GM10248 (cell line): ENCODE results near the gene RRP36.

Source experiments
- CTCF ChIA-PET: fragments of 300-600 bp; sonication (Branson Sonifier 250); formaldehyde crosslinking; extraction: SDS; loops from one replicate; lab custom pipeline; 2021; ENCODE audit warnings: antibody characterized with exemption; lab: Yijun Ruan, JAX
- POLR2A ChIA-PET: fragments of 350-650 bp; sonication (Branson Sonifier 250); formaldehyde crosslinking; extraction: SDS; loops from one replicate; lab custom pipeline; 2020; ENCODE audit warnings: antibody characterized with exemption; lab: Yijun Ruan, JAX
- DNase-seq: peaks from one replicate; pipeline ENCODE4 v3.0.0; 2012; ENCODE audit errors: extremely low spot score
- CTCF ChIP-seq: IDR thresholded peaks from 2 replicates; pipeline ENCODE4 v1.5.1; 2012; ENCODE audit warnings: mild to moderate bottlenecking, low read depth; ENCODE audit errors: extremely low read depth, missing control alignments, control extremely low read depth

RRP36 gene

GRCh38 chr6:43074847-43075669, 53.6 kb downstream of the RRP36 start:
- POLR2A ChIA-PET = no interaction called here
- CTCF ChIA-PET = interaction anchor here (0.8 to 2.1 kb wide), 2 partner anchors 9 to 68 kb away, joined by 3 to 4 read pairs; no protein-coding TSS in a partner anchor
- no peak for DNase-seq
- no peak for TF ChIP-seq CTCF

- CTCF ChIA-PET = interaction anchor here (2.2 kb wide), 1 partner anchor 68 kb away, joined by 8 read pairs; no protein-coding TSS in a partner anchor
- POLR2A ChIA-PET = interaction anchor here (0.6 kb wide), 1 partner anchor 11 kb away, joined by 4 read pairs; no protein-coding TSS in a partner anchor
- DNase-seq = no peak
- TF ChIP-seq CTCF = no peak
These were observed 54.4 kb downstream of the RRP36 start, which contains the start of gene PTK7 for GRCh38 chr6:43075670-43076463. Gene PTK7, plus strand, starts transcription at chr6:43076314. Its CDS starts 175 bp downstream, at chr6:43076489.

- no peak for TF ChIP-seq CTCF
- CTCF ChIA-PET = interaction anchor here (2.2 kb wide), 1 partner anchor 67 kb away, joined by 8 read pairs; no protein-coding TSS in a partner anchor
- POLR2A ChIA-PET = interaction anchor here (0.6 kb wide), 1 partner anchor 10 kb away, joined by 4 read pairs; no protein-coding TSS in a partner anchor
- DNase-seq = no peak
These were observed 55.3 kb downstream of the RRP36 start for GRCh38 chr6:43076464-43077332.

GRCh38 chr6:43077333-43077809, 55.9 kb downstream of the RRP36 start:
- no peak for TF ChIP-seq CTCF
- CTCF ChIA-PET = interaction anchor here (2.2 kb wide), 1 partner anchor 66 kb away, joined by 8 read pairs; no protein-coding TSS in a partner anchor
- POLR2A ChIA-PET = no interaction called here
- no peak for DNase-seq

- ChIA-PET CTCF (interaction anchor here (2.2 kb wide), 1 partner anchor 66 kb away, joined by 8 read pairs; no protein-coding TSS in a partner anchor), POLR2A (no interaction called here)
- no peak for TF ChIP-seq CTCF
- no peak for DNase-seq
These were observed 56.6 kb downstream of the RRP36 start for GRCh38 chr6:43077981-43078511.
